GM10248 (cell line): ENCODE measurements around the gene ARHGAP26.

Source experiments
- CTCF ChIA-PET: fragments of 300-600 bp; sonication (Branson Sonifier 250); formaldehyde crosslinking; extraction: SDS; loops from one replicate; lab custom pipeline; 2021; ENCODE audit warnings: antibody characterized with exemption; lab: Yijun Ruan, JAX
- POLR2A ChIA-PET: fragments of 350-650 bp; sonication (Branson Sonifier 250); formaldehyde crosslinking; extraction: SDS; loops from one replicate; lab custom pipeline; 2020; ENCODE audit warnings: antibody characterized with exemption; lab: Yijun Ruan, JAX
- DNase-seq: peaks from one replicate; pipeline ENCODE4 v3.0.0; 2012; ENCODE audit errors: extremely low spot score
- CTCF ChIP-seq: IDR thresholded peaks from 2 replicates; pipeline ENCODE4 v1.5.1; 2012; ENCODE audit warnings: mild to moderate bottlenecking, low read depth; ENCODE audit errors: extremely low read depth, missing control alignments, control extremely low read depth

Gene ARHGAP26

GRCh38 chr5:142929587-142929986, 159.4 kb downstream of the ARHGAP26 start:
- ChIA-PET POLR2A (no interaction called here), CTCF (interaction anchor here (3.0 kb wide), 1 partner anchor 9 kb away, joined by 10 read pairs; no protein-coding TSS in a partner anchor)
- DNase-seq: no peak
- TF ChIP-seq CTCF: no peak

- no peak for TF ChIP-seq CTCF
- DNase-seq: no peak
- ChIA-PET CTCF (interaction anchor here (3.0 kb wide), 1 partner anchor 8 kb away, joined by 10 read pairs; no protein-coding TSS in a partner anchor), POLR2A (no interaction called here)
Measured at GRCh38 chr5:142930395-142931110, 160.4 kb downstream of the ARHGAP26 start.

- ChIA-PET CTCF (interaction anchor here (0.7 to 1.8 kb wide), 6 partner anchors 9 to 219 kb away, joined by 3 to 11 read pairs (median 4); no protein-coding TSS in a partner anchor), POLR2A (no interaction called here)
- no peak for DNase-seq
- TF ChIP-seq CTCF: no peak
Measured at GRCh38 chr5:142931896-142932686, 161.9 kb downstream of the ARHGAP26 start.

GRCh38 chr5:142934051-142934762, 164.0 kb downstream of the ARHGAP26 start:
- TF ChIP-seq CTCF: no peak
- ChIA-PET CTCF (interaction anchor here (1.0 to 2.0 kb wide), 5 partner anchors 9 to 888 kb away, joined by 3 to 7 read pairs (median 3); no protein-coding TSS in a partner anchor), POLR2A (interaction anchor here (0.7 kb wide), 1 partner anchor 1261 kb away, joined by 3 read pairs; no protein-coding TSS in a partner anchor)
- DNase-seq: no peak

GRCh38 chr5:142935014-142935413, 164.8 kb downstream of the ARHGAP26 start:
- CTCF ChIA-PET: interaction anchor here (1.0 to 2.0 kb wide), 6 partner anchors 9 to 887 kb away, joined by 3 to 7 read pairs (median 3); no protein-coding TSS in a partner anchor
- DNase-seq: no peak
- POLR2A ChIA-PET: no interaction called here
- TF ChIP-seq CTCF: no peak

GRCh38 chr5:142937374-142937773, 167.2 kb downstream of the ARHGAP26 start:
- ChIA-PET CTCF (interaction anchor here (2.6 kb wide), 1 partner anchor 49 kb away, joined by 8 read pairs; no protein-coding TSS in a partner anchor), POLR2A (no interaction called here)
- no peak for DNase-seq
- TF ChIP-seq CTCF: no peak
